K562 (cell line): Measurements from ENCODE around the gene ANKRD7. TPM values are rescaled to one million over a fixed set of nuclear protein-coding genes. Genes with fewer than 3 reads are reported as not detected.
A peak's percentile ranks its signal among the peaks of the same experiment; 100 is the strongest.

Experiments used
- ARNT ChIP-seq, 2 experiments: fragments of 450-650 bp; IDR thresholded peaks; 2 replicates each; pipeline ENCODE4 v1.6.1; 2016; ENCODE audit warnings: mild to moderate bottlenecking in 1 of 2
- C11orf30 ChIP-seq: fragments of 450-650 bp; IDR thresholded peaks from 2 replicates; pipeline ENCODE4 v1.6.1; 2016; ENCODE audit warnings: low read depth, mild to moderate bottlenecking
- CCNT2 ChIP-seq: IDR thresholded peaks from 2 replicates; pipeline ENCODE4 v1.6.1; 2011; ENCODE audit warnings: borderline replicate concordance, low read depth, mild to moderate bottlenecking, moderate library complexity, mixed read lengths, low read length; ENCODE audit not compliant: insufficient read length; ENCODE audit errors: extremely low read depth
- CTBP1 ChIP-seq: fragments of 450-650 bp; IDR thresholded peaks from 2 replicates; pipeline ENCODE4 v1.6.1; 2016; ENCODE audit warnings: borderline replicate concordance
- EHMT2 ChIP-seq: fragments of 450-650 bp; IDR thresholded peaks from 2 replicates; pipeline ENCODE4 v1.6.1; 2018; ENCODE audit warnings: antibody characterized with exemption
- ELF2 ChIP-seq: fragments of 250-450 bp; sonication (Bioruptor Pico); IDR thresholded peaks from 2 replicates; pipeline ENCODE4 v1.5.0; 2021; ENCODE audit warnings: mild to moderate bottlenecking
- HDAC2 ChIP-seq: fragments of 450-650 bp; IDR thresholded peaks from 2 replicates; pipeline ENCODE4 v1.6.1; 2016; ENCODE audit warnings: mild to moderate bottlenecking
- KAT8 ChIP-seq: fragments of 450-650 bp; IDR thresholded peaks from 2 replicates; pipeline ENCODE4 v1.6.1; 2016; ENCODE audit warnings: low read depth, mild to moderate bottlenecking
- KLF1 ChIP-seq: fragments of 450-650 bp; IDR thresholded peaks from 2 replicates; pipeline ENCODE4 v1.6.1; 2016; ENCODE audit warnings: missing genetic modification characterization, missing compliant biosample characterization
- MIER1 ChIP-seq: fragments of 450-650 bp; IDR thresholded peaks from 2 replicates; pipeline ENCODE4 v1.6.1; 2016; ENCODE audit warnings: antibody characterized with exemption, mild to moderate bottlenecking, low read depth
- NCOA4 ChIP-seq: fragments of 450-650 bp; IDR thresholded peaks from 2 replicates; pipeline ENCODE4 v1.6.1; 2018; ENCODE audit warnings: mild to moderate bottlenecking; ENCODE audit not compliant: partially characterized antibody
- SMAD3 ChIP-seq: fragments of 450-650 bp; formaldehyde crosslinking; conservative IDR thresholded peaks from 2 replicates; pipeline ENCODE4 v1.4.0; 2020; ENCODE audit warnings: mild to moderate bottlenecking
- ZNF175 ChIP-seq: fragments of 200-800 bp; sonication (Bioruptor generic); IDR thresholded peaks from 2 replicates; pipeline ENCODE4 v1.6.1; 2016; ENCODE audit warnings: low read depth, mild to moderate bottlenecking, missing genetic modification characterization, missing compliant biosample characterization
- ZNF316 ChIP-seq: fragments of 450-650 bp; IDR thresholded peaks from 2 replicates; pipeline ENCODE4 v1.6.1; 2016
- polyA plus RNA-seq, 8 experiments: library from polyadenylated mRNA; depleted of rRNA in 4 of 8; stranded (reverse) in 5 of 8; unstranded in 3 of 8; fragments of >200 nt; fragmentation: Nextera tagmentation in 2 of 8; fragmentation: Illumina TruSeq in 1 of 8; extraction: Ambion mirVana in 2 of 8; extraction: Trizol in 1 of 8; gene quantifications; 2 replicates each; pipeline versions ENCODE4 v1.2.1 to v1.2.3, GENCODE V29; 2011 to 2014; ENCODE audit warnings: inconsistent platforms in 1 of 8, missing spikeins in 1 of 8
- total RNA-seq, 7 experiments: library from RNA; depleted of rRNA in 6 of 7; stranded (reverse); fragments of >200 nt in 6 of 7; fragmentation: Illumina TruSeq in 2 of 7; extraction: Trizol in 2 of 7; gene quantifications; 2 replicates each; pipeline versions ENCODE4 v1.2.1 to v1.2.3, GENCODE V29; 2011 to 2021; ENCODE audit warnings: low replicate concordance in 1 of 7
- TF ChIP-seq, protein P1 (sequence below): fragments of 250-450 bp; sonication (Bioruptor Pico); IDR thresholded peaks from 2 replicates; pipeline ENCODE4 v1.4.0; 2020
- TF ChIP-seq, protein P2 (sequence below): sonication (generic); formaldehyde crosslinking; IDR thresholded peaks from 2 replicates; pipeline ENCODE4 v1.8.1; 2023; ENCODE audit warnings: mild to moderate bottlenecking, missing genetic modification reagents
- TF ChIP-seq, protein P3 (sequence below): sonication (generic); formaldehyde crosslinking; IDR thresholded peaks from 2 replicates; pipeline ENCODE4 v1.4.0; 2020; ENCODE audit warnings: mild to moderate bottlenecking, missing genetic modification reagents

The ANKRD7 gene
- total and polyA plus RNA-seq, 9 of the 15 experiments (the other 6 are each of a cell fraction or from before 2014, with no cell fraction given): 0.33 TPM; not detected in 8

DNA sequence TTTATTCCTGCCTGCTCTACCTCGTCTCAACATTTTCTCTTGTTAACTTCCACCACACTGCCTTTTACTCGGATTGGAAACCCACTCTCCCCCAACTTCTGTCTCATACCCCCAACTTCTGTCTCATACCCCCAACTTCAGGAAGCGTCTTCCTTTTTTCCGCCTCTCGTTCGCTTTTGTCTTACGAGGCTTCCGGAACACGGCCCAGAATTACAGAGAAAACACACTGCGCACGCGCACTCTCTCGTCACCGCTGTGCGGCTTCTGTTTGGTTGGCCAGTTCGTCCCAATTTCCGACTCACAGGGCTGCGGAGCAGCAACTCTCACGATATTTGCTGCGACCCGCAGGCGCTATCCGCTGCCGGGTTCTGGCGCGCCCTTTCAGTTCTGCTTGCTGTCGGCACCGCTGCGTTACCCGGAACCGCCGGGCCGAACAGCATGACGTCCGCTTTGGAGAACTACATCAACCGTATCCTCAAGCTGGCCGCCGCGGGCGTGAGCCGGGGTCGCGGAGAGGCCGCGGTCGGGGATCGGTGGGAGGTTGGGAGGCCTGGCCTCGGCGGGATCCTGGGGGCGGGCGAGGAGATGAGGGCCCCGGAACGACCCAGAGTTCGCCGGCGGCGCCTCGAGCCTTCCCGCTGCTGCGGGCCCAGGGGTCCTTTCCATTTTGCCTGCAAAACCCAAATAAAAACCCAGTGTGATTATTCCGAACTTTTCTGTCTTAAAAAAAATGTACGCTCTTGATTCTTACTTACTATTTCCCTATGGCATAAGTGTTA is 40.5 kb upstream of the ANKRD7 start, which contains the start of gene LSM8 (continued):
- TF ChIP-seq HDAC2 (0 out of 2 replicates have a peak, but pooled peaks have one; percentile 14), EHMT2 (peak; percentile 85), KAT8 (peak; percentile 62; the same call in 1 of the 2 replicates), KLF1 (tag) (peak; percentile 54; the same call in 1 of the 2 replicates), ARNT (IDR thresholded peaks at IDR 0.05) (peak; percentile 80; a peak in 3 of 4 replicates), C11orf30 (peak; percentile 68; the same call in 1 of the 2 replicates), NCOA4 (peak; percentile 73), MIER1 (0 out of 2 replicates have a peak, but pooled peaks have one; percentile 24), CCNT2 (peak; percentile 60), SMAD3 (CRISPR knock-in tag) (0 out of 2 replicates have a peak, but pooled peaks have one; percentile 58), CTBP1 (peak; percentile 68; the same call in 1 of the 2 replicates), ZNF175 (CRISPR knock-in tag) (peak; percentile 46; the same call in 1 of the 2 replicates), ZNF316 (peak; percentile 51), ELF2 (peak; percentile 81)
- TF ChIP-seq, protein P1, sequence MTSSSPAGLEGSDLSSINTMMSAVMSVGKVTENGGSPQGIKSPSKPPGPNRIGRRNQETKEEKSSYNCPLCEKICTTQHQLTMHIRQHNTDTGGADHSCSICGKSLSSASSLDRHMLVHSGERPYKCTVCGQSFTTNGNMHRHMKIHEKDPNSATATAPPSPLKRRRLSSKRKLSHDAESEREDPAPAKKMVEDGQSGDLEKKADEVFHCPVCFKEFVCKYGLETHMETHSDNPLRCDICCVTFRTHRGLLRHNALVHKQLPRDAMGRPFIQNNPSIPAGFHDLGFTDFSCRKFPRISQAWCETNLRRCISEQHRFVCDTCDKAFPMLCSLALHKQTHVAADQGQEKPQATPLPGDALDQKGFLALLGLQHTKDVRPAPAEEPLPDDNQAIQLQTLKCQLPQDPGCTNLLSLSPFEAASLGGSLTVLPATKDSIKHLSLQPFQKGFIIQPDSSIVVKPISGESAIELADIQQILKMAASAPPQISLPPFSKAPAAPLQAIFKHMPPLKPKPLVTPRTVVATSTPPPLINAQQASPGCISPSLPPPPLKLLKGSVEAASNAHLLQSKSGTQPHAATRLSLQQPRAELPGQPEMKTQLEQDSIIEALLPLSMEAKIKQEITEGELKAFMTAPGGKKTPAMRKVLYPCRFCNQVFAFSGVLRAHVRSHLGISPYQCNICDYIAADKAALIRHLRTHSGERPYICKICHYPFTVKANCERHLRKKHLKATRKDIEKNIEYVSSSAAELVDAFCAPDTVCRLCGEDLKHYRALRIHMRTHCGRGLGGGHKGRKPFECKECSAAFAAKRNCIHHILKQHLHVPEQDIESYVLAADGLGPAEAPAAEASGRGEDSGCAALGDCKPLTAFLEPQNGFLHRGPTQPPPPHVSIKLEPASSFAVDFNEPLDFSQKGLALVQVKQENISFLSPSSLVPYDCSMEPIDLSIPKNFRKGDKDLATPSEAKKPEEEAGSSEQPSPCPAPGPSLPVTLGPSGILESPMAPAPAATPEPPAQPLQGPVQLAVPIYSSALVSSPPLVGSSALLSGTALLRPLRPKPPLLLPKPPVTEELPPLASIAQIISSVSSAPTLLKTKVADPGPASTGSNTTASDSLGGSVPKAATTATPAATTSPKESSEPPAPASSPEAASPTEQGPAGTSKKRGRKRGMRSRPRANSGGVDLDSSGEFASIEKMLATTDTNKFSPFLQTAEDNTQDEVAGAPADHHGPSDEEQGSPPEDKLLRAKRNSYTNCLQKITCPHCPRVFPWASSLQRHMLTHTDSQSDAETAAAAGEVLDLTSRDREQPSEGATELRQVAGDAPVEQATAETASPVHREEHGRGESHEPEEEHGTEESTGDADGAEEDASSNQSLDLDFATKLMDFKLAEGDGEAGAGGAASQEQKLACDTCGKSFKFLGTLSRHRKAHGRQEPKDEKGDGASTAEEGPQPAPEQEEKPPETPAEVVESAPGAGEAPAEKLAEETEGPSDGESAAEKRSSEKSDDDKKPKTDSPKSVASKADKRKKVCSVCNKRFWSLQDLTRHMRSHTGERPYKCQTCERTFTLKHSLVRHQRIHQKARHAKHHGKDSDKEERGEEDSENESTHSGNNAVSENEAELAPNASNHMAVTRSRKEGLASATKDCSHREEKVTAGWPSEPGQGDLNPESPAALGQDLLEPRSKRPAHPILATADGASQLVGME (CRISPR knock-in tag): 0 out of 2 replicates have a peak, but pooled peaks have one; percentile 39
- TF ChIP-seq, protein P2, sequence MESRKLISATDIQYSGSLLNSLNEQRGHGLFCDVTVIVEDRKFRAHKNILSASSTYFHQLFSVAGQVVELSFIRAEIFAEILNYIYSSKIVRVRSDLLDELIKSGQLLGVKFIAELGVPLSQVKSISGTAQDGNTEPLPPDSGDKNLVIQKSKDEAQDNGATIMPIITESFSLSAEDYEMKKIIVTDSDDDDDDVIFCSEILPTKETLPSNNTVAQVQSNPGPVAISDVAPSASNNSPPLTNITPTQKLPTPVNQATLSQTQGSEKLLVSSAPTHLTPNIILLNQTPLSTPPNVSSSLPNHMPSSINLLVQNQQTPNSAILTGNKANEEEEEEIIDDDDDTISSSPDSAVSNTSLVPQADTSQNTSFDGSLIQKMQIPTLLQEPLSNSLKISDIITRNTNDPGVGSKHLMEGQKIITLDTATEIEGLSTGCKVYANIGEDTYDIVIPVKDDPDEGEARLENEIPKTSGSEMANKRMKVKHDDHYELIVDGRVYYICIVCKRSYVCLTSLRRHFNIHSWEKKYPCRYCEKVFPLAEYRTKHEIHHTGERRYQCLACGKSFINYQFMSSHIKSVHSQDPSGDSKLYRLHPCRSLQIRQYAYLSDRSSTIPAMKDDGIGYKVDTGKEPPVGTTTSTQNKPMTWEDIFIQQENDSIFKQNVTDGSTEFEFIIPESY (CRISPR knock-in tag): peak; percentile 35; the same call in 1 of the 2 replicates
- TF ChIP-seq, protein P3, sequence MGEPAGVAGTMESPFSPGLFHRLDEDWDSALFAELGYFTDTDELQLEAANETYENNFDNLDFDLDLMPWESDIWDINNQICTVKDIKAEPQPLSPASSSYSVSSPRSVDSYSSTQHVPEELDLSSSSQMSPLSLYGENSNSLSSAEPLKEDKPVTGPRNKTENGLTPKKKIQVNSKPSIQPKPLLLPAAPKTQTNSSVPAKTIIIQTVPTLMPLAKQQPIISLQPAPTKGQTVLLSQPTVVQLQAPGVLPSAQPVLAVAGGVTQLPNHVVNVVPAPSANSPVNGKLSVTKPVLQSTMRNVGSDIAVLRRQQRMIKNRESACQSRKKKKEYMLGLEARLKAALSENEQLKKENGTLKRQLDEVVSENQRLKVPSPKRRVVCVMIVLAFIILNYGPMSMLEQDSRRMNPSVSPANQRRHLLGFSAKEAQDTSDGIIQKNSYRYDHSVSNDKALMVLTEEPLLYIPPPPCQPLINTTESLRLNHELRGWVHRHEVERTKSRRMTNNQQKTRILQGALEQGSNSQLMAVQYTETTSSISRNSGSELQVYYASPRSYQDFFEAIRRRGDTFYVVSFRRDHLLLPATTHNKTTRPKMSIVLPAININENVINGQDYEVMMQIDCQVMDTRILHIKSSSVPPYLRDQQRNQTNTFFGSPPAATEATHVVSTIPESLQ (CRISPR knock-in tag): peak; percentile 87
